HG03139 (cell line): Measurements from ENCODE around the gene SETD3.

Experiments used
- ATAC-seq: cut with Tn5 transposase; IDR thresholded peaks from one replicate; pipeline ENCODE4 v1.9.1; 2021; ENCODE audit not compliant: unreplicated experiment

SETD3 gene

DNA sequence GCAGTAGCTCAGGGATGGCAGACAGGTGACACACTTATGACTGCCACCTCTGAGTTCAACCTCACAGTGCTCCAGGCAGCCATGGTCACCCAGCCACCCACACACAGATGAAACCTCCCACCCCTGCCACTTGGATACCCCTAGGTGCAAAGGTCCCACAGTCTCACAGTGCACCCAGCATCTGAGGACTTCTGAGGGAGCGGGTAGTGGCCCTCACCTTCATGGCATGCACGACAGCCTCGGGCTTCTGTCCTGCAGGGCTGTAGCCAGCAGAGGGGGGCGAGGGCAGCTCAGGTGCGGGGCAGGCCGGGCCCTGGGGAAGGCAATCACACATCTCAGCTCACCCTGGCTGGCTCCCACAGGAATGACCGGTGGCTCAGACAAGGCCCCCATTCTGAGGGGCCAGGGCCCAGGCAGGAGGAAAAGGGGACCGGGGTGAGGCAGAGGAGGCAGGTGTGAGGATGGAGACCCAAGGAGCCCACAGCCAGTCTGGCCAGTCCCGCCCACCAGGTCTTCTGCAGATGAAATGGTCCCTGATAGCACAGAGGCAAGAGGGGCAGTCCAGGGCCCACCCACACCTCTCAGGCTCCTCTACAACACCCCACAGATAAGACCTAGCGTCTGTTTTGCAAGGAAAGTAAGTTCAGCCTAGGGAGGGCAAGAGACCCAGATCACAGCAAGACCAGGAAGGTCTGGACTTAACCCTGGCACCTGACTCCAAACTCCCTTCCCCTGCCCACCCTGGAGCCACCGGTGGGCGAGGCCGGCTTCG lies 36.4 kb upstream of the SETD3 start:
- no peak for ATAC-seq

DNA sequence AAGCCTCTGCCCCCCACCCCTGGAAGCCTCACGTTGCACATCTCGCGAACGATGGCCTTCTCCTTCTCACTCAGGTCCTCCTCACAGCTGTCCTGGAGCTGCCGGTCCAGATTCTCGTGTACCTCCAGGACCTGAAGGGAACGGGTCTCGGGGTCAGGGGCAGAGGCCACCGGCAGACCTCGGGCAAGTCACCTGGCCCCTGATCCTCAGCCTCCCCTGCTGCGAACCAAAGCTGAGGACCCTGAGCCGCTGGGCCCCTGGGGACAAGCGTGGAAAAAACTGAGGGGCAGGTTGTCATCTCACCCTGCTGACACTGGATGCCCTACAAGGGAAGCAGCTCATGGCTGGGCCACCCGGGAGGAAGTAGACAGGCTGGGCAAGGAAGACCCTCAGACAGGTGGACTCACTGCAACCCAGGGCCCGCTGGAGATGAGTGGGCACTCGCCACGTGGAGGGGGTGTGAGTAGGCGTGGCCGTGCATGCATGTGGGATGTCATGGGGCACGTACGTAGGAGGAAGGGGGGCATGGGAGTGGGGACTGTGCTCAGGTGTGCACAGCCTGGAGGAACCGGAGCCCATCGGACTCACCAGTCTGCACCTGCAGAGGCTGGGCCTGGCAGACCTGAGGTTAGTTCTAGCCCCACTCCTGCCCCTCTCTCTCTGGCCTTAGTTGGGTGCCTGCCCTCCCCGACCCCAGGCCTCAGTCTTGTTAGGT lies 35.7 kb upstream of the SETD3 start:
- no peak for ATAC-seq

DNA sequence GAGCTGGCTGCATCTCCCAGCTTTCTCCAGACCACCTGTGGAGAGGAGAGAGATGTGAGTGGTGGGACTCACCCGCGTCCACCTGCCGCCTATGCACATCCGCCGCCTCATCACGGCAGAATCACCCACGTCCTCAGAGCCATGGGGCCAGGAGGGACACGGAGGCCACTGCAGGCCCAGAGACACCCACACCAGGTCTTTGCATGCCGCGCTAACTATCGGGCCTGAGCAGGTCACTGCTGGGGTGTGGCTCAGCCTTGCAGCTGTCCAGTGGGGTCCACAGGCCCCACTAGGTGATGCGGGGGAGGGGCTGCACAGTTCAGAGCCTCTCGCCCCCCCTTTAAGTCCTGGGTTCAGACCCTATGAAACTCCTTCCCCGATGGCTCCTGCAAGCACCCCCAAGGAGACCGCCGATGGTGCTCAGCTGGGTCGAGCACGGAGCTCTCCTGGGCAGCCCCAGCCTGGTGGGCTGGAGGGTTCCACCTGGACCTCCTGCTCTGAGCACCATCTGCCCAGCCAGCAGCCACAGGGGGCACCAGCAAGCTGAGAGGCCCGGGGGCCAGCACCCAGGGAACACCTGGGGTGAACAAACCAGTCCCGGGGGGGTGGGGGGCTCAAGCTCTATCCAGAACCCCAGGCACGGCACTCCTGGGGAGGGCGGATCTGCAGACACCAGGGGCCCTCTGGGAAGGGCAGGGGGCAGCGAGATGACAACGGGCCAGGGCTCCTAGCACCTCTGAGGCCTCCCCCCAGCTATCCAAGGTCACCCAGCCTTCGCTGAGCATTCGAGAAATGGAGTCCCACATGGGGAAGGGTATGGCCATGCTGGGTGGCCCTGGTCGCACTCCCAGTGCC lies 34.9 kb upstream of the SETD3 start:
- ATAC-seq, result no peak

DNA sequence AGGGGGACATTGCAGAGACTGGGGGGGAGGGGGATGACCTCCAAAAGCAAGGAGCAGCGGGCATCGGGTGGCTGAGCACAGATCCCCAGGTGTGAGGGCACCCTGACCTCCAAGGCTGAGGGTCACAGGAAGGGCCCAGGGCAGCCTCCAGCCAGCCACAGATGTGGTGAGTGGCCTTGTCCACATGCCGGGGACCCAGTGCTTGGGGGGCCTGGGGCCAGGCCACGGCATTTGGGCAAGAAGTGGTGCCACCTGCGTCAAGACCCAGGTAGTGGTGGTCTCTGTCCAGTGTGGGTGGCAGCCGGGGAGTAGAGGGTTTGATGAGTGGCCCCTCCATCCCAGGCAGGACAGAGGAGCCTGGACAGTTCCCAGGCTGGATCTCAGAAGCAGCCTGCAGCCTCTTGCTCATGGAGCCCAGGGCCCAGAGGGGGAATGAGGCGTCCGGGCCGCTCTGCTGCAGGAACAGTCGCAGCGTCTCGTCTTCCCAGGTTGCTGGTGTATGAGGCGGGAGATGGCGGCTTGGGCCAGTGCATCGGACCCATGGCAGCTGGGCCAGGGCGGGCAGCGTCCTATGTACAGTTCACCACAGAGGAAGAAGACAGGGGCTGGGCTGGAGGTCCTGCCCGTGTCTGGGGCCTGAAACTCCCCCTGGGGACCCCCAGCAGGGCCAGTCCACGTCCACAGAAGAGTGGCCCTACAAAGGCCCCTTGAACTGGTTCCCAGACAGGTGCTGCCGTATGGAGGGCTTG lies 34.1 kb upstream of the SETD3 start:
- no peak for ATAC-seq

DNA sequence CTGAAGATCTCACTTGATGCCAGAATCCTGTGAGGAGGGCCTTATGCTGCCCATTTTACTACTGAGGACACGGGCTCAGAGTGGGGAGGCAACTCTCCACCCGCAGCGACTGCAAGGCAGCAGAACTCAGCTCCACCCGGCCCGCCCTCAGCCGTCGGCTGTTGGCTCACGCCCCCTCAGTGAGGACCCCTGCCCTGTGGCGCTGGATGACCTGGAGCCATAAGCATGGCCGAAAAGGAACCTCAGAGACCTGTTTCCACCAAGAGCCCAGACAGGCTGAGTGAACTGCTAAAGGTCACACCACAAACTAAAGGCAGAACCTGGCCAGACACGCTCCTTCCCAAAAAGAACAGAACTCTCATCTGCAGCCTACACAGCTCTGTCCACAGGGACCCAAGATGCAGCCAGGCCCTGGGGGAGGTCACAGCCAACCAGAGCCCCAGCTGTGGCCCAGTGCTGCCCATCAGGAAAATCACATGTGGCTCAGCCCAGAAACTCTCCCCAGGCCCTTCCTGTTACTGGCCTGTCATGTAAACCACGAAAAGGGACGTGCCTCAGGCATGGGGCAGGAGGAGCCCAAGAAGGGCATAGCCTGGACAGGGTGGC lies 33.4 kb upstream of the SETD3 start:
- ATAC-seq, result no peak

DNA sequence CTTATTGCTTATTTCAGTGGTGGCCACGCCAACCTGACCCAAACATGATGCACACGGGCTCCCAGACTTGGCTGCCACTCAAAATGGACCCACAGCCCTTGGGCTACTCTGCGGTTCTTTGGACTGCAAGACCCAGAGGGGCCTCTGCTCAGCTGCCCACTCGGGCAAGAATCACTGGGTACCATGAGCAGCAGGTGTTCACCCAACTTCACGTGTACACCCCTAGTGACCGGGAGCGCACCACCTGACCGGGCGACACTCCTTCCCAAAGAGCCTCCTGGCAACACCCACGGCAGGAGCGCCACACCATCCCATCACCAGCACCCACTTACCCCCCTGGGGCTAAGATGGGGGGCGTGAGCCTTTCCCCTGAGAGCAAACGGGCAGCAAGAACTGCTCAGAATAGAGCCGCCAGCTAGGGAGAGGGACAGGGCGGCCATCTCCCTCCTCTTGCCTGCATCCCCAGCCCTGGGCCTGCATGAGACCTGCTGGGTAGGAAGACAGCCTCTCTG lies 32.6 kb upstream of the SETD3 start:
- no peak for ATAC-seq

DNA sequence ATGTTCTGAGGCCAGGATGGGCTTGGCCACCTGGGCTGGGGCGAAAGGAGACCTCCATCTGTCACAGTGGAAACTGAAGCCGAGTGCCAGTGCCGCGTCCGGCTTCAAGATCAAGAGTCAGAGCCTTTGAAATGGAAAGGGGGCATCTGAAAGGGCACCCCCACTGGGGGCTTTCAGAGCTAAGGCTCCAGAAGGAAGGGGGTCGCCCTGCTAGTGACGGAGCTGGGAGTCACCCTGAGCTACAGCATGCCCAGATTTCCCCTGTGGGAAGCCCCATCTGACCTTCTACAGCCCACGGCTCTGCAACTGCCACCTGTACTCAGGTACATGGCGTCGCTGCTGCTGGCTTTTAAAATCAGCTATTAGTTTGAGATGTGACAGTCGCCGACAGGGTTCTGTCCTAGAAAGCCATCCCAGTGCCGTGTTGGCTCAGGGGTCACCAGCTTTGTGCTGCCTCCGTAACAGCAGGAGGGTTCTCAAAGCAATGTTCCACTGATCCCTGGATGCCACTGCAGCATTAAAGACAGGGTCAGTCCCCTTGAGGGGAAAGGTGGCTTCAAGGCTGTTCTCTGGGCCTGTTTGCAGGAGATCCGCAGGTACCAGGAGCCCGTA lies 32.0 kb upstream of the SETD3 start:
- ATAC-seq, result no peak

DNA sequence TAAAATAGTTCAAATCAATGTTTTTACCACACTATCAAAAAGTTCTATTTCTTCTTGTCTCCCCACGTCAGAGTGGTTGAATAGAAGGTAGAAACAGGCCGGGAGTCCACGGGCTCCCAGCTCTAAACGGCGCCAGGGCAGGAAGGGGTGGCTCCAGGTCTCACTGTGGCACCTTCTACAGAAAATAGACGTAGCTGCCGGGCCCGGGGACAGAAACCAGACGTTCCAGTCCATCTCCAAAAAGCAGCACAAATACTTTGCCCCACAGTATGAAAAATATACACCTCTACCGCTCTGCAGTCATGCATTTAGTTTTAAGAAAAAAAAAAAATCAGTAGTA lies 31.4 kb upstream of the SETD3 start:
- ATAC-seq, result no peak

DNA sequence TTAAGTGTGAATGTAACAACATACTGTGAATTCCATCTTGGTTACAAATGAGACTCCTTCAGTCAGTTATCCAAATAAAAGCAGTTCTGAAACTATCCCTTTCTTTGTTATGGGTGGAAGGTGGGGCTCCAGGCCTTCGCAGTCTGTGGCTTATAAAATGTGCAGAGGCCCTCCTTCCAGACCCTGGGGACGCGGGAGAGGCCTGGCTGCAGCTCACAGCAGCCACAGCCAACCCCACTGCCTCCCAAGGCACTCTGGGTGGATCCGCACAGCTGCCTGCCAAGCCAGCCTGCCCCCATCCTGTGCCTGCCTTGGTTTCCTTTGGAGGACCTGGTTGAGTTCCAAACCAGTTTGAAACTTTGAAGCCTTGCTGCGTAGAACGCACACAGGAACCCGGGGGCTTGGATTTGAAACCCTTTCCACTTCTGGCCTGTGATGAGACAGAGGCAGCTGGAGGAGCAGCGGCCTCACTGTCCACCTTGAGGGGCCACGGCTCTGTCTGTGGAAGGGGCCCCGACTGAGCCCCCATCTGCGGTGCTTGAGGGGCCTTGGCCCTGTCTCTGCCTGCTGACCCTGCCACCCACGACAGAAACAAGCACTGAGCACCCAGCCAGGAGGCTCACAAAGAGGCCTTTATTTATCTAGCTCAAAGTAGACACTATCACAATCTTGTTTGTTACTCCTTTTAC lies 30.9 kb upstream of the SETD3 start:
- ATAC-seq, result no peak

DNA sequence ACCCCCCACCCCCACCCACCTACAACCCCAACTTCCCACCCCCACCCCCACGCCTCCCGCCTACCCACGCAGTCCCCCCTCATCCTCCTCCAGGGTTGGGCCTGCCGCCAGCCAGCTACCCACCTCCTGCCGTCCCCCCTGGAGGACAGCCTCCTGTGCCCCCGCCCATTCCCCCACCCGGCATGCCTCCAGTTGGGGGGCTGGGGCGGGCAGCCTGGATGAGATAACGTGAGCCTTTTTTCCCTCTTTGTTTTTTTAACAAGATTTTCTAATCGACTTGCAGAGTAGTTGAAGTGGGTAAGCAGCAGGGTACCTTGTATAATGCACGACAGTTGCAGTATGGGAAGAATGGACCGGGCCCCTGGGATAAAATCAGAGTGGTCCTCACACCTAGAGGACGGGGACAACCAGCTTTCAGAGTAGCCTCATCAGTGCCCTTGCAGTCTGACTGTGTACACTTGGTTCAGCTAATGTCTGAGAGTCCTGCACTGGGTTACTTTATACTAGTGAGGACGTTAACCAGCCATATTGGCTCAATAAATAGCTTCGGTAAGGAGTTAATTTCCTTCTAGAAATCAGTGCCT lies 30.0 kb upstream of the SETD3 start:
- ATAC-seq, result no peak

DNA sequence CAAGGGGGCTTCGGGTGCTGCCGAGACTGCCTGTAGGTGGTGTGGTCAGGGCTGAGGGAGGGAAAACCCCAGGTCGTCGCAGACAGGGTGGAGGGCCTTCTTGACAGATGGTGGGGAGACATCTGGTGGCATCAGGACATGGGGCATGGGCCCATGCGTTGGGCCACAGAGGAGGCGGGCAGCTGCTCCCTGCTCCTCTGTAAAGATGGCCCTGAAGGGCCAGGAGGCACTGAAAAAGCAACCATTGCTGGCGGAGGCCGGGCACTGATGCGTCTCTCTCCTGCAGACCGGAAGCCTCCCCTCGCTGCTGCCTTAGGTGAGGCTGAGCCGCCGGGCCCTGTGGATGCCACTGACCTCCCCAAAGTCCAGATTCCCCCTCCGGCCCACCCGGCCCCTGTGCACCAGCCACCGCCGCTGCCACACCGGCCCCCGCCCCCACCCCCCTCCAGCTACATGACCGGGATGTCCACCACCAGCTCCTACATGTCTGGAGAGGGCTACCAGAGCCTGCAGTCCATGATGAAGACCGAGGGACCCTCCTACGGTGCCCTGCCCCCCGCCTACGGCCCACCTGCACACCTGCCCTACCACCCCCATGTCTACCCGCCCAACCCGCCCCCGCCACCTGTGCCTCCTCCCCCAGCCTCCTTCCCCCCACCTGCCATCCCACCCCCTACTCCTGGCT lies 29.4 kb upstream of the SETD3 start:
- no peak for ATAC-seq

DNA sequence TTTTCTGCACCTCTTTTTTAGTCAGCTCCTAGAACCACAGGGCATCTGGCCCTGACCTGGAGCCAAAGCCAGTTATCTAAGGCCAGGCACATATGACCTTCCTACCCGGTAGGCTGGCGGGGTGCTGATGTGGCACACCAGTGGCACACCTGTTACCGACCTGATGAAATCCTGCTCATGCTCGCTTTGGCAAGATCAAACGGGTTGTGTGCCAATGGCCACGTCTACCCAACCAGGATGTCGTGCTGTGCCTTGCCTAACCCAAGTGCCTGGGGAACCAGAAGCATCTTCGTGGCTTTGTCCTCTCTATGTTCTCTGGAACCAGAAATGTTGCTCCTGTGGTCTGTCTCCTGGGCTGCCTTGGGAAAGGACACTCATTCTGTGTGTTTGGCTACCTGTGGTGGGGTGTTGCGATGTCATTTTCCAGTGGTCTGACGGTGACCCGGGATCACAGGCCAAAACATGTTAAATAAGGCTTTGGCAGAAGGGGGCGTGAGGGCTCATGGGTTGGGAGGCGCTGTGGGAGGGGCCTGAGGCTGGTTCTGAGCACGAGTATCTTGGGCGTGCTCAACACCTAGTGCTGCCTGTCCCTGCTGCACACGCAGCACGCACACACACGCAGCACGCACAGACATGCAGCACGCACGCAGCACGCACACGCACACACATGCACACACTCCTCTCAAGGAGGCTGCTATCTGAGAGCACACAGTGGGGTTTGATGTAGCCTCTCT lies 28.4 kb upstream of the SETD3 start:
- ATAC-seq, result no peak

DNA sequence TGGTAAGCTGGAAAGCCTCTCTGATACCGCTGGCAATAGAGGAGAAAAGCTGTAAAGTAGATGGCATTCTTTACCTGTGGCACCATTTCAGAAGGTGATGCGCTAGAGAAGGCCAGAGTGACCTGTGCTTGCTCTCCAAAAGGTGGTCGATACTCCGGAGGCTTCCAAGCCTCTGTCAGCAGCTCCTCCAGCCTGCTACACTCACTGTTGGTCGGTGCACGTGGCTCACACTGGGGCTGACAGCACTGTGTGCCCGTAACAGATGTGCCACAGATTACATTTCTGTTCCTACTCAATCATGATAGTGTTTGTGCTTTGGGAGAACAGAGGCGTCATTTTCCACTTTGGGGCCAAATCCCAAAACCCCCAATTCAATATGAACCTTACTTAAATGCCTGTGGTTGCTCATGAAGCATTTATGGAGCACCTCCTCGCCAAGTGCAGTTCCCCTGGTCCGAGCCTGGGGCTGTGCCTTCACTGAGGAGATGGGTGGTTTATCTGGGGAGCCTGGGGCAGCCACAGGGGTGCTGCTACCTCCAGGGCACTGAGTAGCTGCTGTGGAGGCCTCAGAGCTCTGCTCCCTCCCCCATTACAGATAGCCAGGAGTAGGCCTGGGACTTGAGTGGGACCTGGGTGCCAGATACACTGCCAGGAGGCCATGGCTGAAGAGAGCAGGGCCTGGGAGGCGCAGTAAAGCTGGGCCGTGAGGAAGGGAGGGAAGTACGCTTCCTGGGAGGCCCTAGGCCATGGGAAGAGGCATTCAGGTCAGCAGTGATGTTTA lies 27.4 kb upstream of the SETD3 start:
- no peak for ATAC-seq

DNA sequence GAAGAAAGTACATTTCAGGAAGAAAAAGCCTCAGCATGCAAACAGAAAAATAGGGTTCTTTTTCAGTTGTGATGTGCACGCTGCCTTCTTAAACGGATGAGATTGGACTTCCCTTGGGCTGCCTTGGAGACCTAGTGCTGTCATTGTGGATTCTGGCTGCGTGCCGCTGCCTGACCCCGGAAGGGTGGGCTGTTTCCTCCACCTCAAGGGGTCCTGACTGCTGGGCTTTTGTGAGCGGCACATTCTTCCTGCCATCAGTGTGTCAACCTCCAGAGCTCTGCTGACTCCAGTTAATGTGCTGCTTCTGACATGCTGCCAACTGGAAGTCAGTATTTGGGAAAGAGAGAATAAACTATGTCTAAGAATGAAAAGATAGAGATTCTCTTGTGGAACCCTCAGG lies 25.6 kb upstream of the SETD3 start:
- ATAC-seq, result no peak

DNA sequence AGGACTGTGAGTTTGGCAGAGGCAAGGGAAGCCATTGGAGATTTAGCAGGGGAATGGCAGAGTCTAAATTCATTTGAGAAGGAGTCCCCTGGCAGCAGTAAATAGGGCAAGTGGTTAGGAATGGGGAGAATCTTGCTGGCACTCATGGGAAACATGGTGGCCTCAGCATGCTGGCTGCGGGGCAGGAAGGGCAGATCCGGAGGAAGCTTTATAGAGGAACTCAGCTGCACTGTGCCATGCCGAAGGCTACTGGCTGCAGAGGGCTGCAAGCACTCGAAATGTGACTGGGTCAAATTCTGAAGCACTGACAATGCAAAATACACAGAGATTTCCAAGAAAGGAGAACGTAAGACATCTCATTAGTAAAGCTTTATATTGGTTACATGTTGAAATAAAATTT lies 24.4 kb upstream of the SETD3 start:
- no peak for ATAC-seq

DNA sequence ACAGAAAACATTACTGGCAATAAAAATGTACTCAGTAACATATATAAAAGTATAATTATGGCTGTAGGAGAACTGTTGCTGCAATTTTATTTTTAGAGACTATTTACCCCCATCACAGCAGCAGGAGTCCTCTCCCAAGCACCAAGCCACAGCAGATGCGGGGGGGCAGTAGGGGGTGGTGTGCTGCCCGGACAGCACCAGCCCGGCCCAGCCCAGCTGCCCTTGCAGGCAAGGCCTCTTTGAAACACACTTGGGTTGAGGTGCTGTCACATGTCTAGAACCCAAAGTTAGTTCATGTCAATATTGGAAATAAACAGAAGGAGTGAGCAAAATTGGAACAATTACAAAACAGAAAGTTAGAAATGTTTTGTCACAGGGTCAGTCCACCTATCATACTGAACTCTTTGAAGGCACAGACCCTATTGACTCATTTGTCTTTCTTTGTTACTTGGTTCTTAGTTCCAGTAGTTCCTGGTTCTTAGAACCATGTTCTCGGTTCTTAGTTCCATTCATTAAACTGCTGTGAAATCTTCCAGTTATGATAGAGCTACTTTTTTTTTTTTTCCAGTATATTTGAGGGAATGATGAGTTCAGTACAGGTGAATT lies 23.3 kb upstream of the SETD3 start:
- no peak for ATAC-seq

DNA sequence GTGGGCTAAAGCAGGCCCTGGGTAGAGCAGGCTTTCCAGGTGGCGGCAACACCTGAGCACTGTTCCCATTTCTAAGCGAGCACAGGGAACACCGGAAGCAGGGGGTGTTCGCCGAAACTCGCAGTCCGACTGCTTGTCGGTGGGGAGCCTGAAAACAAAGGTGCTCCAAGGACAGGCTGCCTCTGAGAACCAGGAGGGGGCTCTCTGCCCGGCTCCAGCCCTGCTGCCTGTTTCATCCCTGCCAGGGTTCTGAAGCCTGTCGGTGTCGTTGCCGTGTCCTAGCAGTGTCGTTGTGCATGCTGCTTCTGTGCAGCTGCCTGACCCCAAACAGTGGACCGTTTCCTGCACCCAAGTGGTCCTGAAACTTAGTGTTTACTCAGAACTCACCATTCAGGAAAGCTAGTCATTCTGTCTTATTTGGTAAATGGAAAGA lies 22.3 kb upstream of the SETD3 start:
- no peak for ATAC-seq
